HUES64 (cell line): ENCODE data around the gene AGT.

Source experiments
- H3K27ac ChIP-seq: 2 replicates; pipeline ENCODE4 v1.7.0; 2013; ENCODE audit warnings: low read depth, low read length, inconsistent platforms
- H3K27me3 ChIP-seq: 2 replicates; pipeline ENCODE4 v1.6.1; 2013; ENCODE audit warnings: mild to moderate bottlenecking, low read length; ENCODE audit not compliant: insufficient read depth
- H3K36me3 ChIP-seq: 2 replicates; pipeline ENCODE4 v1.6.1; 2013; ENCODE audit warnings: mild to moderate bottlenecking, low read length; ENCODE audit not compliant: insufficient read depth
- H3K4me1 ChIP-seq: 2 replicates; pipeline ENCODE4 v1.6.1; 2013; ENCODE audit warnings: mild to moderate bottlenecking, low read length, moderate library complexity; ENCODE audit not compliant: insufficient read depth
- H3K4me3 ChIP-seq: 2 replicates; pipeline ENCODE4 v1.5.1; 2013; ENCODE audit warnings: mild to moderate bottlenecking, low read length, moderate library complexity
- H3K9ac ChIP-seq: 2 replicates; pipeline ENCODE4 v1.6.1; 2013; ENCODE audit warnings: mild to moderate bottlenecking, low read depth, low read length
- H3K9me3 ChIP-seq: 2 replicates; pipeline ENCODE4 v1.6.1; 2013; ENCODE audit warnings: low read depth, low read length; ENCODE audit not compliant: insufficient read depth
- WGBS: fragments of 150-250, 120-280 bp; methylation state at CpG from one replicate; pipeline ENCODE4 v1.1.7; 2013; ENCODE audit warnings: missing lambda C conversion rate; 5-methylcytosine and 5-hydroxymethylcytosine counted together

AGT gene

GRCh38 chr1:230713547-230713914 is 391 bp downstream of the AGT start:
- Histone ChIP-seq H3K4me3 (no peak overlapping the region), H3K9me3 (no peaks in the 10 kb centered on the region), H3K4me1 (no peaks in the 10 kb centered on the region), H3K36me3 (no peaks in the 10 kb centered on the region), H3K27me3 (no peaks in the 10 kb centered on the region), H3K27ac (no peak overlapping the region), H3K9ac (no peak overlapping the region)
- WGBS = 89% methylated on average over 8 of the region's 8 CpGs

GRCh38 chr1:230713138-230713537 is 784 bp downstream of the AGT start:
- no peaks in the 10 kb centered on the region for H3K36me3 ChIP-seq
- no peaks in the 10 kb centered on the region for H3K4me1 ChIP-seq
- no peak overlapping the region for H3K27ac ChIP-seq
- H3K4me3 ChIP-seq = no peak overlapping the region
- H3K9me3 ChIP-seq = no peaks in the 10 kb centered on the region
- WGBS = 87% methylated on average over 7 of the region's 7 CpGs
- H3K9ac ChIP-seq = no peak overlapping the region
- H3K27me3 ChIP-seq = no peaks in the 10 kb centered on the region

GRCh38 chr1:230712470-230712942 is 1.4 kb downstream of the AGT start:
- WGBS = 94% methylated on average over 17 of the region's 17 CpGs

DNA sequence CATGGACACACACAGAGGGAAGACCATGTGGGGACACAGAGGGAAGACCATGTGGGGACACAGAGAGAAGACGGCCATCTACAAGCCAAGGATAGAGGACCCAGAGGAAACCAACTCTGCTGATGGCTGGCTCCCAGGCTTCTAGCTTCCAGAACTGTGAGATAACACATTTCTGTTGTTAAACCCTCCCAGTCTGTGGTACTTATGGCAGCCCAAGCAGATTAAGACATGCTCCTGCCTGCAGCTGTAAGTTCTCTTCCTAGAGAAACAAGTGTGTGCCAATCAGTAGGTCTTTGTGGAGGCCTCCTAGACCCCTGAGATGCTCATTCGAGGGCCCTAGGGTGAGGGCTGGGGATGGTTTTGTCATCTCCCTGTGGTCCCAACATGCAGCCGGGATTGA is 2.7 kb downstream of the AGT start:
- no peak overlapping the region for H3K27ac ChIP-seq
- no peak overlapping the region for H3K4me3 ChIP-seq
- H3K9me3 ChIP-seq = no peaks in the 10 kb centered on the region
- WGBS = 95% methylated on average over 3 of the region's 3 CpGs
- no peaks in the 10 kb centered on the region for H3K36me3 ChIP-seq
- no peaks in the 10 kb centered on the region for H3K4me1 ChIP-seq
- no peaks in the 10 kb centered on the region for H3K27me3 ChIP-seq
- no peak overlapping the region for H3K9ac ChIP-seq

More at GRCh38 chr1:230712470-230712942, 1.4 kb downstream of the AGT start:
- no peak overlapping the region for H3K9ac ChIP-seq
- H3K4me1 ChIP-seq = no peaks in the 10 kb centered on the region
- no peak overlapping the region for H3K4me3 ChIP-seq
- no peaks in the 10 kb centered on the region for H3K27me3 ChIP-seq
- no peaks in the 10 kb centered on the region for H3K9me3 ChIP-seq
- H3K36me3 ChIP-seq = no peaks in the 10 kb centered on the region
- no peak overlapping the region for H3K27ac ChIP-seq

DNA sequence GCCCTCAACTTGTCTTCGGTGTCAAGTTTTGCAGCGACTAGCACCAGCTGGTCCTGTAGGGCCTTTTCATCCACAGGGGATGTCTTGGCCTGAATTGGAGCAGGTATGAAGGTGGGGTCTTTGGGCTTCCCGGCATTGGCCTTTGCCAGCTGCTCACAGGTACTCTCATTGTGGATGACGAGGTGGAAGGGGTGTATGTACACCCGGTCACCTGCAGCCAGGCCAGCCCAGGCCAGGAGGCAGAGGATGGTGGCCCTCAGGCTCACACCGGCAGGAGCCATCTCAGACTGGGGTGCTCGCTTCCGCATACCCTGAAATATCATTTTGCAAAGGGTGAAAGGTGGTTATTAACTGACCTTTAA is 3.4 kb downstream of the AGT start:
- no peak overlapping the region for H3K9ac ChIP-seq
- no peaks in the 10 kb centered on the region for H3K36me3 ChIP-seq
- H3K4me3 ChIP-seq = no peak overlapping the region
- no peaks in the 10 kb centered on the region for H3K9me3 ChIP-seq
- H3K4me1 ChIP-seq = no peaks in the 10 kb centered on the region
- WGBS = 96% methylated on average over 8 of the region's 8 CpGs
- no peaks in the 10 kb centered on the region for H3K27me3 ChIP-seq
- H3K27ac ChIP-seq = no peak overlapping the region

GRCh38 chr1:230709619-230710542 is 4.0 kb downstream of the AGT start:
- no peak overlapping the region for H3K9ac ChIP-seq
- H3K27ac ChIP-seq = no peak overlapping the region
- H3K9me3 ChIP-seq = no peaks in the 10 kb centered on the region
- no peaks in the 10 kb centered on the region for H3K27me3 ChIP-seq
- no peaks in the 10 kb centered on the region for H3K36me3 ChIP-seq
- no peak overlapping the region for H3K4me3 ChIP-seq
- H3K4me1 ChIP-seq = no peaks in the 10 kb centered on the region
- WGBS = 95% methylated on average over 18 of the region's 18 CpGs

DNA sequence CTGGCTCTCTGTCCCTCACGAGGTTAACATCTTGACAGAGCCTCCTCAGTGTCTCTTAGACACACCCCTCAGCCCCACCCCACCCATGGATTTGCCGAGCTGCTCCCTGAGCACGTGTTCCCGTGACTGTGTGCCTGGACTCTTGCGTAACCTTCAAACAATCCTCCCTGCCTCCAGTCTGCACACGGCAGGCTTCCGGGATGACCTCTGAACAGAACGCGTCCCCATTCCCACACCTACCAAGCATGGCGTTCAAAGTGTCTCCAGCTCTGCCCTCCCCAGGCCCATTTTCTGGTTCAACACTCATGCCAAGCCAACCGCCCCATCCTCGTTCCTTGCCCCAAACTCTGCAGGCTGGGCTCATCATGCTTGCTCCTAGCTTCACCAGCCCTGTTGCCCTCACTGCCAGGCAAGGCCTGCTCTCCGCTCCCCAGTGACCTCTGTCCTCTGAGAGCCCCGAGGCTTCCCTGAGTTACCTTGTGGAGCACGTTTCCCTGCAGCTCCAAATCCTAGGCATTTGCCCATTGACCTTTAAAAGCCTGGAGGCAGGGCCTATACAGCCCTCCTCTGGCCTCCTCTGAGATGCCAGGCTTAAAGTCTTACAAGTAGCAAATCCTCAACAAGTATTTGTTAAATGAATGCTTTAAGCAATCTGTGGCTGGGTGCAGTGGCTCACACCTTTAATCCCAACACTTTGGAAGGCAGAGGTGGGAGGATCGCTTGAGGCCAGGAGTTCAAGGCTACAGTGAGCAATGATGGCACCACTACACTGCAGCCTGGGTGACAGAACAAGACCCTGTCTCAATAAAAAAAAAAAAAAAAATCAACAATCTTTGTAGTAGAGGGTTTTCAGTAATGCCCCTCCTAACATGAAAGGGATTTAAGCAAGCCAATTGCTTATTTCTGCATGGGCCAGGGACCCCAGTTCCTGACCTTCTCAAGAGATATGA is 5.0 kb downstream of the AGT start:
- H3K27ac ChIP-seq = no peak overlapping the region
- no peaks in the 10 kb centered on the region for H3K4me1 ChIP-seq
- H3K36me3 ChIP-seq = no peaks in the 10 kb centered on the region
- H3K27me3 ChIP-seq = no peaks in the 10 kb centered on the region
- H3K9ac ChIP-seq = no peak overlapping the region
- H3K9me3 ChIP-seq = no peaks in the 10 kb centered on the region
- no peak overlapping the region for H3K4me3 ChIP-seq
- WGBS = 89% methylated on average over 16 of the region's 16 CpGs

DNA sequence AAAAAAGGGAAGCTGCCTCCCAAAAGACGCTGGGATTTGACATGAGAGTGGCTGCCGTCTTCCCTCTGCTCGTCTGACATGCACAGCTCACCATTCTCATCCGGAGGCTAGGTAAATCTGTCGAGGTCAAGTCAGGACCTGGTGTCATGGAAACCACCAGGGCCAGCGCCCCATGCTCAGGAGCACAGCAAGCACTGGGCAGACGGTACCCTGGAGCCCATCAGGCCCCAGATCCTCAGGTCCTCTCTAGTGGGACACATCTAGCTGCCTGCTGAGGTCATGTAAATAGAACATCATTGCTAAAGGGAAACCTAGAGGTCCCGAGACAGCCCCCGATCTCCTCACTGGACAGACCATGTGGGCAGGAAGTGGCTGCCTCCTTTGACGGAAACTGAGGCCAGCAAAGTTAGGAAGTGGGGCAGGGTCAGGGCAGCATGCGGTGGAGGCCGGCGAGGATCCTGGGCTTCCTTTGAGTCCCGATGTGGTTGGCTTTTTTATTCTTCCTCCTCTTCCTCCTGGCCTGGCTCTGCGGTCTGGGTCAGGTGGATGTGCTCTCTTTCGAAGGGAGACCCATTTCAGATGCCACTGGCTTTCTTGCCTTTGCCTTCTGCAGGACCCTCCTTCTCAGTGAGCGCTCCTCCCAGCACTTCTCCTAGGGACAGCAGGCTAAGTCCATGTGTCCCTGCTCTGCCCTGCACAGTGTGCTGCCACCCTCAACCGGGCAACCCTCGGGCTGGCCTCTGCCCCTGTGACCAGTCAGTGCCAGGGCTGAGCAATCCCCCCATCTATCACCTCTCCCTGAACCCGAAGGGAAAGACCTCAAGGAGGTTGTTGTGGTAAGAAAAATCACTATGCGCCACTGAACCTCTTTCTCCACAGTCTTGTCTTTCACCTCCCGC is 5.9 kb downstream of the AGT start:
- H3K27me3 ChIP-seq = no peaks in the 10 kb centered on the region
- H3K36me3 ChIP-seq = no peaks in the 10 kb centered on the region
- no peak overlapping the region for H3K4me3 ChIP-seq
- 90% methylated on average over 22 of the region's 22 CpGs for WGBS
- H3K9me3 ChIP-seq = no peaks in the 10 kb centered on the region
- no peaks in the 10 kb centered on the region for H3K4me1 ChIP-seq
- no peak overlapping the region for H3K27ac ChIP-seq
- H3K9ac ChIP-seq = no peak overlapping the region

DNA sequence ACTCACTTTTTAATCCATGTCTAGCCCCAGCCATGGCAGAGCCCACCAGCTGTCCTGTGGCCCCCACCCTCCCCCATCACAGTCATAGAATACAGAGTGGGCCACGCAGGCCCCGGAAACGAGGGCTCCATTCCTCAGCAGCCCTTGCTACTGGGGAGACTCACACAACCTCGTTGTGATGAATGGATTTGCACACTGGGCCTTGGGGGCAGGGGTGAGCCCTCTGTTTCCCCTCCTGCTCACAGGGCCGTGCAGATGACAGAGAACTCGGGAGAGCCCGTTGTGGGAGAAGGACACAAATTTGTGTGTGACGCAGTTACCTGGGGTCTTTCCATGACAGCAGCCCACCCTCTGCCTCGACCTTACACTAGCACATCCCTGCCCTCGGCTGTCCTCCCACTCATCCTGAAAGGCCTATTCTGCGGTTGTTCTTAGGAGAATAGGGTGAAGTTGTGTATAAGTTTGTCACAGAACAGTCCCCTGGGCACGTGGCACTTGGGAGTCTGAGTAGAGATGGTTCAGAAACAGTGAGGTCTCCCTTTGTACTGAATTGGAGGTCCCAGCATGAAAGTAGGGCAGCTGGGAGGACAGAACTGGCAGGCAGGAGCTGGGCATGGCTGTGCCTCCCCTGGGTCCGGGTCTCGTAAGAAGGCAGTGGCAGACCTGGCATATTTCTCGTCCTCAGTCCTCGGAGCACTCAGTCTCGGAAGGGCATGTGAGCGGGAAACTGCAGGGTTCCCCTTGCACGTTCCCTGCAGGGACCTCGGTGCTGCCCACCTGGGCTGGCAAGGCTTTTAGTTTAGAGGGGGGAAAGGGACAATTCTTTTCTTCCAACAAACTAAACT is 6.8 kb downstream of the AGT start:
- Histone ChIP-seq H3K27me3 (no peaks in the 10 kb centered on the region), H3K4me1 (peaks cover 4% of the 10 kb centered on the region; the same call in 1 of the 2 replicates), H3K27ac (no peak overlapping the region), H3K9me3 (no peaks in the 10 kb centered on the region), H3K36me3 (no peaks in the 10 kb centered on the region), H3K9ac (no peak overlapping the region), H3K4me3 (no peak overlapping the region)
- 92% methylated on average over 20 of the region's 20 CpGs for WGBS
